ENCODE results near the gene ZNF248.

ZNF248 gene

DNA sequence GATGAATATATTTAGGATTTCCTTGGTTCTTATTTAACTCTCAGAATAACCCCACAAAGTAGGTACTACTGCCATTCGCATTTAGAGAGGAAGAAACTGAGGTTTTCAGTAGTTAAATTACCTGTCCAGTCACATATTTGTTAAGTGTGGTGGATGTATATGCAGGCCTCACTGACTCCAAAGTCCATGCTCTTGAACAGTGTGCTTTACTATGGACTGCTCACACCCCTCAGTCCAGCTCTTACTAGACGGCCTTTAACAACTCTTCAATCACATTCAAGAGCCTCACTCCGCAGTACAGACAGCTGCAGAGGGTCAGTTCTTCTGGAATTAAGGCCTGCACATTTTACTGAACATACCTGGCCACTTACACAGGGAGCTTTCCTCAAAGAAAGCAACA, 36.2 kb downstream of the ZNF248 start:
- no peak for DNase-seq (ENCODE audit: extremely low read depth, low read depth)
- TF ChIP-seq CTCF (IDR thresholded peaks at IDR 0.05; ENCODE audit: low read depth, low read length), result no peak

- no peak for TF ChIP-seq CTCF (IDR thresholded peaks at IDR 0.05; ENCODE audit: low read depth, low read length)
- no peak for DNase-seq (ENCODE audit: extremely low read depth, low read depth)
These were observed 37.6 kb downstream of the ZNF248 start for GRCh38 chr10:37819797-37820196.

GRCh38 chr10:37816290-37816689, 41.1 kb downstream of the ZNF248 start:
- no peak for TF ChIP-seq CTCF (IDR thresholded peaks at IDR 0.05; ENCODE audit: low read depth, low read length)
- no peak for DNase-seq (ENCODE audit: extremely low read depth, low read depth)

GRCh38 chr10:37813763-37814162, 43.6 kb downstream of the ZNF248 start:
- no peak for TF ChIP-seq CTCF (IDR thresholded peaks at IDR 0.05; ENCODE audit: low read depth, low read length)
- no peak for DNase-seq (ENCODE audit: extremely low read depth, low read depth)

- DNase-seq (ENCODE audit: extremely low read depth, low read depth), result no peak
- TF ChIP-seq CTCF (IDR thresholded peaks at IDR 0.05; ENCODE audit: low read depth, low read length), result no peak
These were observed 45.1 kb downstream of the ZNF248 start for GRCh38 chr10:37812290-37812689.

DNA sequence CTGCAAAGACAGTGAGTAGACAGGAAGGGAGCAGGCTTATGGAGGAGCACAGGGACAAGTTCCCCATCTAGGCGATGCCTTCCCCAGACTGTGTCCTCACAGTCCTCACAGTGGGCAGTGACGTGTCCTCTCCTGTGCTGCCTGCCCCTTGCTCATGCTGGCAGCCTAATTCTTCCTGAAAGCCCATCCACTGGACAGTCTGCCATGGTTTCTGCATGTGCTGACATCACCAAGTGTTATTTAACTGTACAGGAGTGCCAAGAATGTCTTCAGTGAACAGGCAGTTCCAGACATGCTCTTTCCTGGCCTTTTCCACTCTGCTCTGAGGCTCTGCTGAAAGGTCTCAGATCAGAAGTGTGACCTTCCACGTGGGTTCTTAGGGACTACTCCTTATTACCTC, 54.1 kb downstream of the ZNF248 start:
- no peak for DNase-seq (ENCODE audit: extremely low read depth, low read depth)
- no peak for TF ChIP-seq CTCF (IDR thresholded peaks at IDR 0.05; ENCODE audit: low read depth, low read length)

GRCh38 chr10:37801557-37801956, 55.9 kb downstream of the ZNF248 start:
- TF ChIP-seq CTCF (IDR thresholded peaks at IDR 0.05; ENCODE audit: low read depth, low read length), result no peak

More at GRCh38 chr10:37801557-37801956, 55.9 kb downstream of the ZNF248 start:
- DNase-seq (ENCODE audit: extremely low read depth, low read depth), result no peak

Measured in AG09319 (cell line).